Activated T-helper 1 cell treated with Interleukin-2 at 50 U/mL for 16 hours (primary cell): ENCODE data around the gene OR2M3.
"Not testable (repeated sequence)": the region's sequence is repeated elsewhere in the genome, so short reads cannot be mapped to it uniquely, and the experiment has no call there.

Experiments used
- DNase-seq: peaks from one replicate; pipeline ENCODE4 v3.0.0-alpha.2; 2020; ENCODE audit warnings: low read depth

OR2M3 gene

GRCh38 chr1:248196965-248197364 is at the start of gene OR2M3:
OR2M3 (plus strand) TSS chr1:248197265; CDS start chr1:248203068, 5,803 bp downstream.
- DNase-seq, result no peak

DNA sequence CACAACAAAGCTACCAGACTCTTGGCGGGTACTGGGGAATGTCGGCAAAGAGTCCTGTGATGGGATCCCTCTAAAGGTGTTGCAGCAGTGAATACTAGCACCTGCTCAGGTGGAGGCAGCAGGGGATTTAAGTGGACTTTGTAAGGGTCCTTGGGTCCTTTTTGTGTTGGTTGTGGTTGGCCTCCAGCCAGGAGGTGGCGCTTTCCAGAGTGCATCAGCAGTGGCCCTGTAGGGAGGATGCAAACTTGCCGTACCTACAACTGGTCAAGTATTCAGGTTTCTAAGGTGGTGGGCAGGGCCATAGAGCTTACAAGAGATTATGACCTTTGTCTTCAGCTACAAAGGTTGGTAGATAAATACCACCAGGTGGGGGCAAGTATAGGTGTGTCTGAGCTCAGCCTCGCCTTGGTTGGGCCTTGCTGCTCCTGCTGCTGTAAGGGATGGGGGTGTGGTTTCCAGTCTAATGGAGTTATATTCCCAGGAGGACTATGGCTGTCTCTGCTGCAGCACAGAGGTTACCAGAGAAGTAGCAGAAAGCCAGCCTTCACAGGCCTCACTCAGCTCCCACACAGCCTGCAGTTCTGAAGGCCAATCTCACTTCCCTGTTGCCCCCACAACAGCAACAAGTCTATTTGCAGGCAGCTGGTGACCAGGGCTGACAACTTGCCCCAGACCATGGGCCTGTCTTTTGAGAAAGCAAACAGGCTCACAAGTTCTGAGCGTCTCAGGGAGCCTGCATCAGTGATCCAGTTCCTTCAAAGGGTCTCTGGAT is 44.8 kb upstream of the OR2M3 start:
- no peak for DNase-seq

DNA sequence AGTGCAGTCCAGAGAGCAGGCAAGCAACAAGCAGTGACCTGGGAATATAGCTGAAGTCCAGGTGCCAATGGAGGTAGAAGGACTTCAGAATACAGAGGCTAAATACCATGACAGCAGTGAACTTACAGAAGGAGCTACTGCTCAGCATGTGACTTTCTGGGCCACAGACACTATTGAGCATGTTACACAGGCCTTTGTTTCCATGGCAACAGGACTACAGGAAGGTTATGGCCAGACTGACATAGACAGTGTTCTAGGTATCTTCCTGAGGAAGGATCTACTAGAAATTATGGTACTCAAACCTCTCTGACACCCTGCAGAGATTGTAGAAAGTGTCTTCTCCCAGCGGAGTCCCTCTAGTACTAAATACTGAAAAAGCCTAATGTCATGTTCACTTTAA is 41.1 kb upstream of the OR2M3 start:
- no peak for DNase-seq

- DNase-seq, result no peak
Measured at GRCh38 chr1:248158758-248159157, 38.3 kb upstream of the OR2M3 start.

DNA sequence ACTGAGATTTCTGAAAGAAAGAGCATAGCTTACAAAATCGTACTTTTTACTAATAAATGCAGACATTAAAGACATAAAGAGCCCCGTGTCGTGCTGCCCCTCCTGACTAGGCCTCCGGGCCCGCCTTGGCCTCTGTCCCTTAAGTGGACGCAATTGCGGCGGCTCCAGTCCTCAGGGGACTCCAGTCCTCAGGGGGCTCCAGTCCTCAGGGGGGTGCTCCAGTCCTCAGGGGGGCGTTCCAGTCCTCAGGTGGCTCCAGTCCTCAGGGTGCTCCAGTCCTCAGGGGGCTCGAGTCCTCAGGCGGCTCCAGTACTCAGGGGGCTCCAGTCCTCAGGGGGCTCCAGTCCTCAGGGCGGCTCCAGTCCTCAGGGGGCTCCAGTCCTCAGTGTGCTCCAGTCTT is 33.0 kb upstream of the OR2M3 start:
- no peak for DNase-seq

- no peak for DNase-seq
Measured at GRCh38 chr1:248165186-248165585, 31.9 kb upstream of the OR2M3 start.

- no peak for DNase-seq
Measured at GRCh38 chr1:248174521-248174920, 22.5 kb upstream of the OR2M3 start, which contains the start of gene OR2M2. OR2M2 (plus strand) TSS chr1:248174821; CDS start chr1:248179986, 5,165 bp downstream.

GRCh38 chr1:248183996-248184395 is 13.1 kb upstream of the OR2M3 start:
- no peak for DNase-seq

- no peak for DNase-seq
Measured at GRCh38 chr1:248187363-248187762, 9.7 kb upstream of the OR2M3 start.

- no peak for DNase-seq
Measured at GRCh38 chr1:248189026-248189425, 8.0 kb upstream of the OR2M3 start.

DNA sequence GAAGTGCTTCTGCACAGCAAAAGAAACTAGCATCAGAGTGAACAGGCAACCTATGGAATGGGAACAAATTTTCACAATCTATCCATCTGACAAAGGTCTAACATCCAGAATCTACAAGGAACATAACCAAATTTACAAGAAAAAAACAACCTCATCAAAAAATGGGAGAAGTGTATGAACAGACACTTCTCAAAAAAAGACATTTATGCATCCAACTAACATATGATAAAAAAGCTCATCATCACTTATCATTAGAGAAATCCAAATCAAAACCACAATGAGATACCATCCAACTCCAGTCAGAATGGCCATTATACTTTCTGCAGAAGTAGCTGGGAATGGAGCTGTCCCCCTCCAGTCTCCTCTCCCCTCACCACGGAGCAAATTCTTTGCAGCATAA is 2.9 kb upstream of the OR2M3 start:
- no peak for DNase-seq

DNA sequence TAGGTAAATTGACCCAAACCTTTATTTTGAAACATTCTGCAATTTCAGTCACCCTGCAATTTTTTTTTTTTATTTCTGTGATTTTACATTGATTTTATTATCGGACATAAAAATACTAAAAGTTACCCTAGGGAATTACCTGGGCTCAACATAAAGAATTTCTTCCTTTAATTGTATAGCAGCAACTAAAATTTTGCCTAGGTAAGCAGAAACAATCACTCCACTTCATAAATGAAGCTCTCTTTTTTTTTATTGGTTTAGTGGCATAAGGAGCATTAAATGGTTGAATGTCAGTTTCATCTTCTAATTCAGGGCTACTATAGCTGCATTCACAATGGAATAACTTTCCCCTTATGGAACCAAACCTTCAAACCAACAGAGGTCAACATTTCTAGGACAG is 18.8 kb downstream of the OR2M3 start:
- DNase-seq, result no peak

- DNase-seq, result no peak
Measured at GRCh38 chr1:248225537-248225936, 28.5 kb downstream of the OR2M3 start.

- no peak for DNase-seq
Measured at GRCh38 chr1:248229360-248229908, 32.4 kb downstream of the OR2M3 start.

- no peak for DNase-seq
Measured at GRCh38 chr1:248231117-248231516, 34.1 kb downstream of the OR2M3 start, which contains the start of gene OR2M4. OR2M4 (plus strand) TSS chr1:248231417; CDS start chr1:248238929, 7,512 bp downstream.

GRCh38 chr1:248239478-248239877 is 42.4 kb downstream of the OR2M3 start:
- DNase-seq, result no peak

GRCh38 chr1:248243204-248243603 is 46.1 kb downstream of the OR2M3 start:
- no peak for DNase-seq

GRCh38 chr1:248259309-248259708 is 62.2 kb downstream of the OR2M3 start:
- DNase-seq, result not testable (repeated sequence)
